ENCODE data around the gene EXOC3L4. TPM values are rescaled to one million over a fixed set of nuclear protein-coding genes. Genes with fewer than 3 reads are reported as not detected.

Gene EXOC3L4
- total and polyA plus RNA-seq, 9 of the 15 experiments (the other 6 are each of a cell fraction or from before 2014, with no cell fraction given): 0.10 to 6.7 (median 0.98) TPM; not detected in 1

DNA sequence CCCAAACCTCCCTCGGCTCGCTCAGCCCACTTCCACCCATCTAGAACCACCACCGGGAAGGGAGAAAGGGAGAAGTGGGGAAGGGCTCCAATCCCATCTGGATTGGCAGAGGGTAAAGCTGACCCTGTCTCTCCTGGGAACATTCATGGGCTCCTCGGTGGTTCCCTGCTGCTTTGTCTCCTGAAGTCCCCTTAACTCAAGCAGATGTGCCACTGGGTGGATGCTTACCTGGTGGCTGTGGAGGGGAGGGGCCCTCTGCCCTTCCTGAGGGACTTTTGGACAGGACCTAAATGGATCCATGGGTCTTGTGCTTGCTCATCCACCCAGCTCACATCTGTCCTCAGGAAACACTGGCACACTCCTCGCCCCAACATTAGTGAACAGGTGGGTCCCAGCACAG lies 35.0 kb upstream of the EXOC3L4 start:
- Histone ChIP-seq H2AFZ (ENCODE audit: low read depth, low read length) (no peak overlapping the region), H3K36me3 (ENCODE audit: control insufficient read depth, insufficient read depth, low read length) (no peaks in the 10 kb centered on the region), H3K79me2 (ENCODE audit: control insufficient read depth, insufficient read depth, low read length) (peaks cover 19% of the 10 kb centered on the region; the same call in 2 of the 3 replicates), H3K27ac (ENCODE audit: extremely low read depth, low read depth, low read length) (no peak overlapping the region), H4K20me1 (replicated peaks; ENCODE audit: control insufficient read depth, insufficient read depth, low read length) (no peaks in the 10 kb centered on the region), H3K9ac (ENCODE audit: insufficient read depth in 1 of 2, low read depth in 2 of 2, low read length in 2 of 2) (no peak overlapping the region), H3K4me1 (replicated peaks in 1 of 2; ENCODE audit: control insufficient read depth in 2 of 2, insufficient read depth in 2 of 2, low read length in 2 of 2) (peaks cover 12 to 23% of the 10 kb centered on the region in 2 experiments; a peak in 4 of 5 replicates), H3K9me1 (ENCODE audit: control insufficient read depth, insufficient read depth, low read length) (no peaks in the 10 kb centered on the region), H3K9me3 (replicated peaks; ENCODE audit: control insufficient read depth, insufficient read depth, low read depth, low read length) (no peaks in the 10 kb centered on the region), H3K27me3 (ENCODE audit: control insufficient read depth in 2 of 2, insufficient read depth in 2 of 2, low read length in 2 of 2) (peaks cover 0 to 5% of the 10 kb centered on the region in 2 experiments; a peak in 1 of 5 replicates), H3K4me3 (no peak overlapping the region), H3K4me2 (ENCODE audit: insufficient read depth, low read length) (no peak overlapping the region)
- intact Hi-C loops (cut with micrococcal nuclease): no loop called here
- WGBS (ENCODE audit: insufficient coverage, low coverage, missing lambda C conversion rate): 10% methylated on average over 5 of the region's 5 CpGs
- FAIRE-seq: no peak
- TF ChIP-seq TEAD4 (IDR thresholded peaks at IDR 0.05; ENCODE audit: low read length) (no peak), TEAD4 (CRISPR knock-in tag; IDR thresholded peaks at IDR 0.05; ENCODE audit: borderline replicate concordance) (no peak), COPS2 (conservative IDR thresholded peaks at IDR 0.05) (no peak), OTX1 (CRISPR knock-in tag; IDR thresholded peaks at IDR 0.05) (no peak), CREB1 (IDR thresholded peaks at IDR 0.05) (no peak), CREB1 (CRISPR knock-in tag; IDR thresholded peaks at IDR 0.05) (no peak), HEY1 (CRISPR knock-in tag; IDR thresholded peaks at IDR 0.05; ENCODE audit: borderline replicate concordance) (no peak), BRD9 (IDR thresholded peaks at IDR 0.05; ENCODE audit: low read depth, partially characterized antibody) (no peak)
- TF ChIP-seq, protein P1, sequence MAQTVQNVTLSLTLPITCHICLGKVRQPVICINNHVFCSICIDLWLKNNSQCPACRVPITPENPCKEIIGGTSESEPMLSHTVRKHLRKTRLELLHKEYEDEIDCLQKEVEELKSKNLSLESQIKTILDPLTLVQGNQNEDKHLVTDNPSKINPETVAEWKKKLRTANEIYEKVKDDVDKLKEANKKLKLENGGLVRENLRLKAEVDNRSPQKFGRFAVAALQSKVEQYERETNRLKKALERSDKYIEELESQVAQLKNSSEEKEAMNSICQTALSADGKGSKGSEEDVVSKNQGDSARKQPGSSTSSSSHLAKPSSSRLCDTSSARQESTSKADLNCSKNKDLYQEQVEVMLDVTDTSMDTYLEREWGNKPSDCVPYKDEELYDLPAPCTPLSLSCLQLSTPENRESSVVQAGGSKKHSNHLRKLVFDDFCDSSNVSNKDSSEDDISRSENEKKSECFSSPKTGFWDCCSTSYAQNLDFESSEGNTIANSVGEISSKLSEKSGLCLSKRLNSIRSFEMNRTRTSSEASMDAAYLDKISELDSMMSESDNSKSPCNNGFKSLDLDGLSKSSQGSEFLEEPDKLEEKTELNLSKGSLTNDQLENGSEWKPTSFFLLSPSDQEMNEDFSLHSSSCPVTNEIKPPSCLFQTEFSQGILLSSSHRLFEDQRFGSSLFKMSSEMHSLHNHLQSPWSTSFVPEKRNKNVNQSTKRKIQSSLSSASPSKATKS (CRISPR knock-in tag; IDR thresholded peaks at IDR 0.05): no peak
- TF ChIP-seq, protein P2, sequence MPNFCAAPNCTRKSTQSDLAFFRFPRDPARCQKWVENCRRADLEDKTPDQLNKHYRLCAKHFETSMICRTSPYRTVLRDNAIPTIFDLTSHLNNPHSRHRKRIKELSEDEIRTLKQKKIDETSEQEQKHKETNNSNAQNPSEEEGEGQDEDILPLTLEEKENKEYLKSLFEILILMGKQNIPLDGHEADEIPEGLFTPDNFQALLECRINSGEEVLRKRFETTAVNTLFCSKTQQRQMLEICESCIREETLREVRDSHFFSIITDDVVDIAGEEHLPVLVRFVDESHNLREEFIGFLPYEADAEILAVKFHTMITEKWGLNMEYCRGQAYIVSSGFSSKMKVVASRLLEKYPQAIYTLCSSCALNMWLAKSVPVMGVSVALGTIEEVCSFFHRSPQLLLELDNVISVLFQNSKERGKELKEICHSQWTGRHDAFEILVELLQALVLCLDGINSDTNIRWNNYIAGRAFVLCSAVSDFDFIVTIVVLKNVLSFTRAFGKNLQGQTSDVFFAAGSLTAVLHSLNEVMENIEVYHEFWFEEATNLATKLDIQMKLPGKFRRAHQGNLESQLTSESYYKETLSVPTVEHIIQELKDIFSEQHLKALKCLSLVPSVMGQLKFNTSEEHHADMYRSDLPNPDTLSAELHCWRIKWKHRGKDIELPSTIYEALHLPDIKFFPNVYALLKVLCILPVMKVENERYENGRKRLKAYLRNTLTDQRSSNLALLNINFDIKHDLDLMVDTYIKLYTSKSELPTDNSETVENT (CRISPR knock-in tag; IDR thresholded peaks at IDR 0.05): no peak
- TF ChIP-seq, protein P3, sequence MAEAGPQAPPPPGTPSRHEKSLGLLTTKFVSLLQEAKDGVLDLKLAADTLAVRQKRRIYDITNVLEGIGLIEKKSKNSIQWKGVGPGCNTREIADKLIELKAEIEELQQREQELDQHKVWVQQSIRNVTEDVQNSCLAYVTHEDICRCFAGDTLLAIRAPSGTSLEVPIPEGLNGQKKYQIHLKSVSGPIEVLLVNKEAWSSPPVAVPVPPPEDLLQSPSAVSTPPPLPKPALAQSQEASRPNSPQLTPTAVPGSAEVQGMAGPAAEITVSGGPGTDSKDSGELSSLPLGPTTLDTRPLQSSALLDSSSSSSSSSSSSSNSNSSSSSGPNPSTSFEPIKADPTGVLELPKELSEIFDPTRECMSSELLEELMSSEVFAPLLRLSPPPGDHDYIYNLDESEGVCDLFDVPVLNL (CRISPR knock-in tag; IDR thresholded peaks at IDR 0.05; ENCODE audit: low read depth): no peak
- TF ChIP-seq, protein P4, sequence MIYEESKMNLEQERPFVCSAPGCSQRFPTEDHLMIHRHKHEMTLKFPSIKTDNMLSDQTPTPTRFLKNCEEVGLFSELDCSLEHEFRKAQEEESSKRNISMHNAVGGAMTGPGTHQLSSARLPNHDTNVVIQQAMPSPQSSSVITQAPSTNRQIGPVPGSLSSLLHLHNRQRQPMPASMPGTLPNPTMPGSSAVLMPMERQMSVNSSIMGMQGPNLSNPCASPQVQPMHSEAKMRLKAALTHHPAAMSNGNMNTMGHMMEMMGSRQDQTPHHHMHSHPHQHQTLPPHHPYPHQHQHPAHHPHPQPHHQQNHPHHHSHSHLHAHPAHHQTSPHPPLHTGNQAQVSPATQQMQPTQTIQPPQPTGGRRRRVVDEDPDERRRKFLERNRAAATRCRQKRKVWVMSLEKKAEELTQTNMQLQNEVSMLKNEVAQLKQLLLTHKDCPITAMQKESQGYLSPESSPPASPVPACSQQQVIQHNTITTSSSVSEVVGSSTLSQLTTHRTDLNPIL (CRISPR knock-in tag; IDR thresholded peaks at IDR 0.05): no peak
- in situ Hi-C loops (cut with MboI): no loop called here
- BruUV-seq (replicated peaks): no TSS peak
- no peak for ATAC-seq
- no peak for DNase-seq (ENCODE audit: extremely low read depth in 1 of 4, low spot score in 3 of 4)
- POLR2A ChIA-PET: no interaction called here
- CTCF ChIA-PET (ENCODE audit: low intra/inter-chr PET ratio): no interaction called here
